GM18508 (cell line): Measurements from ENCODE around the gene CAPN9.
"Not testable (repeated sequence)": the region's sequence is repeated elsewhere in the genome, so short reads cannot be mapped to it uniquely, and the experiment has no call there.

ENCODE experiments used
- ATAC-seq: cut with Tn5 transposase; IDR thresholded peaks from one replicate; pipeline ENCODE4 v1.9.1; 2021; ENCODE audit warnings: moderate number of reproducible peaks; ENCODE audit not compliant: insufficient read depth, unreplicated experiment

The CAPN9 gene

GRCh38 chr1:230709619-230710542 lies 37.3 kb upstream of the CAPN9 start:
- ATAC-seq = no peak

- ATAC-seq = no peak
These were observed 36.7 kb upstream of the CAPN9 start for GRCh38 chr1:230710543-230710904.

- ATAC-seq = no peak
These were observed 35.9 kb upstream of the CAPN9 start for GRCh38 chr1:230711245-230711644.

- ATAC-seq = no peak
These were observed 34.7 kb upstream of the CAPN9 start for GRCh38 chr1:230712470-230712942.

GRCh38 chr1:230713138-230713537 lies 34.0 kb upstream of the CAPN9 start:
- no peak for ATAC-seq

- no peak for ATAC-seq
These were observed 33.7 kb upstream of the CAPN9 start for GRCh38 chr1:230713547-230713914.

- no peak for ATAC-seq
These were observed 33.0 kb upstream of the CAPN9 start, which contains the start of gene AGT for GRCh38 chr1:230713915-230714764. Gene AGT (minus strand): TSS chr1:230714122. CDS start chr1:230710823, 3,299 bp downstream.

GRCh38 chr1:230715510-230715909 lies 31.7 kb upstream of the CAPN9 start:
- ATAC-seq = no peak

GRCh38 chr1:230716453-230716852 lies 30.7 kb upstream of the CAPN9 start:
- ATAC-seq = not testable (repeated sequence)

- ATAC-seq = no peak
These were observed 29.9 kb upstream of the CAPN9 start for GRCh38 chr1:230717251-230717650.

GRCh38 chr1:230721849-230722522 lies 25.2 kb upstream of the CAPN9 start:
- not testable (repeated sequence) for ATAC-seq

- ATAC-seq = no peak
These were observed 21.8 kb upstream of the CAPN9 start for GRCh38 chr1:230725256-230726012.

- ATAC-seq = no peak
These were observed 18.3 kb upstream of the CAPN9 start for GRCh38 chr1:230728710-230729392.

GRCh38 chr1:230730977-230731376 lies 16.2 kb upstream of the CAPN9 start:
- ATAC-seq = no peak

GRCh38 chr1:230735447-230735846 lies 11.7 kb upstream of the CAPN9 start:
- no peak for ATAC-seq

GRCh38 chr1:230737622-230738262 lies 9.4 kb upstream of the CAPN9 start:
- no peak for ATAC-seq

GRCh38 chr1:230739564-230740290 lies 7.5 kb upstream of the CAPN9 start:
- ATAC-seq = no peak

GRCh38 chr1:230743899-230744298 lies 3.3 kb upstream of the CAPN9 start:
- ATAC-seq = no peak
